Fibroblast of skin of right biceps (primary cell): ENCODE data around the gene GZMM.

Experiments
- DNase-seq: peaks from one replicate; pipeline ENCODE4 v3.0.0-alpha.2; 2013

Gene GZMM

DNA sequence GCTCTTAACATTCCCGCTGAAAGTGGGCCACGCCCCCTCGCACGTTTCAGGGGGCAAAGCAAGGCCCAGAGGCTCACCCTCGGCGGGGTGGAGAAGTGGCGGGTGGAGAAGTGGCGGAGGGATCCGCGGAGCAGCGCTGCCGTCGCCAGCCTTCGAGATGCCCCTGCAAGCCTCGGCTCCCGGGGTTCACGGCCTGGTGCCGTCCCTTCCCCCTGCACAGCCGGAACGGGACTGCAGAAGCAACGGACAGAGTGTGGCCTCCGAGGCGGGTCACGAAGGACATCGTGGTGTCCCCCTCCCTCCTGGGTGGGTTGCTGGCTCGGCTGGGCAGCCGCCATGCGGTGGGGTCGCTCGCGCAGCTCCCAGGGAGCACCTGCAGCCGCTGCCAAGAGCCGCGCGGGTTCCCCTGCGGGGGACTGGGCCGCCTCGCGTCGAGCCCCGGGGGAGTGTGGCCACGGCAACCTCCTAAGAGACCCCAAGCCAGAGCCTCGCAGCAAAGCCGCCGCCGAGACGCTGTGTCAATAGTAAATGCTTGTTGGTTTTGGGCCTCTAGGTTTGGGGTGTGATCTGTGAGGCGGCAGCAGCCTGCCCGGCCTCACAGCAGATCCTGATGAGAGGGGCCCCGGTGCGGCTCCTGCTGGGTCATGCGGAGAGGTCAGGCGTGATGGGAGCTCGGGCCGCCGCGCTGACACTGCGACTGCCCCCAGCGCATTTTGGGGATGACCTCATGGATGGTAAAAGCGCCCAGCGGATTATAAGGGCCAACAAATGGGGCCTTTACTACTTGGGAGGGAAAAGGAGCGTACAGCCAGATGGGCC is 31.1 kb upstream of the GZMM start:
- DNase-seq = no peak

- no peak for DNase-seq
Observed at GRCh38 chr19:513368-514165, 30.3 kb upstream of the GZMM start.

DNA sequence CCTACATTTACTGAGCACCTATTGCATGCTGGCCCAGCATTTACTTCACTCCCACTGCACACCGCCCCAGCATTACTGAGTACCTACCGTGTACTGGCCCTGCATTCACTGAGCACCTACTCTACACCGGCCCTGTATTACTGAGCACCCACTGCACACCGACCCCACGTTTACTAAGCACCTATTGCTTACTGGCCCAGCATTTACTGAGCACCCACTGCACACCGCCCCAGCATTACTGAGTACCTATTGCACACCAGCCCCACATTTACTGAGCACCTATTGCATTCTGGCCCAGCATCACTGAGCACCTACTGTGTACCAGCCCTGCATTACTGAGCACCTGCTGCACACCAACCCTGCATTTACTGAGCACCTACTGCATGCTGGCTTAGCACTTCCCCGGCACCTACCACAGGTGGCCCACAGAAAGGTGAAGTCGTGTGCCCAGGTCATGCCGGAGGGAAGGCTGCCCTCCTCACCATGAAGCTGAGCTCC is 29.6 kb upstream of the GZMM start:
- no peak for DNase-seq

DNA sequence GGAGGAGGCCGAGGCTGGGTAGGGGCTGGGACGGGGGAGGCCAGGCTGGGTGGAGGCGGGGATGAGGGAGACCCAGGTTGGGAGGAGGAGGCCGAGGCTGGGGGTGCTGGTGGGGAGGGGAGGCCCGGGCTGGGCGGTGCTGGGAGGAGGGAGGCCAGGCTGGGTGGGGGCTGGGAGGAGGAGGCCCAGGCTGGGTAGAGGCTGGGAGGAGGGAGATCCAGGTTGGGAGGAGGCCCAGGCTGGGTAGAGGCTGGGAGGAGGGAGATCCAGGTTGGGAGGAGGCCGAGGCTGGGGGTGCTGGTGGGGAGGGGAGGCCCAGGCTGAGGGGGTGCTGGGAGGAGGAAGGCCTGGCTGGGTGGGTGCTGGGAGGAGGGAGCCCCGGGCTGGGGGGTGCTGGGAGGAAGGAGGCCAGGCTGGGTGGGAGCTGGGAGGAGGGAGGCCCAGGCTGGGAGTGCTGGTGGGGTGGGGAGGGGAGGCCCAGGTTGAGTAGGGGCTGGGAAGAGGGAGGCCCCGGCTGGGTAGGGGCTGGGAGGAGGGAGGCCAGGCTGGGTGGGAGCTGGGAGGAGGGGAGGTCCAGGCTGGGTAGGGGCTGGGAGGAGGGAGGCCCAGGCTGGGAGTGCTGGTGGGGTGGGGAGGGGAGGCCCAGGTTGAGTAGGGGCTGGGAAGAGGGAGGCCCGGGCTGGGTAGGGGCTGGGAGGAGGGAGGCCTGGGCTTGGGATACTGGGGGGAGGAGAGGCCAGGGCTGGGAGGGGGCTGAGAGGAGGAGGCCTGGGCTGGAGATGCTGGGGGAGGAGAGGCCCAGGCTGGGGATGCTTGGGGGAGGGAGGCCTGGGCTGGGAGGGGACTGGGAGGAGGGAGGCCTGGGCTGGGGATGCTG is 25.9 kb upstream of the GZMM start:
- DNase-seq = peak; percentile 96

DNA sequence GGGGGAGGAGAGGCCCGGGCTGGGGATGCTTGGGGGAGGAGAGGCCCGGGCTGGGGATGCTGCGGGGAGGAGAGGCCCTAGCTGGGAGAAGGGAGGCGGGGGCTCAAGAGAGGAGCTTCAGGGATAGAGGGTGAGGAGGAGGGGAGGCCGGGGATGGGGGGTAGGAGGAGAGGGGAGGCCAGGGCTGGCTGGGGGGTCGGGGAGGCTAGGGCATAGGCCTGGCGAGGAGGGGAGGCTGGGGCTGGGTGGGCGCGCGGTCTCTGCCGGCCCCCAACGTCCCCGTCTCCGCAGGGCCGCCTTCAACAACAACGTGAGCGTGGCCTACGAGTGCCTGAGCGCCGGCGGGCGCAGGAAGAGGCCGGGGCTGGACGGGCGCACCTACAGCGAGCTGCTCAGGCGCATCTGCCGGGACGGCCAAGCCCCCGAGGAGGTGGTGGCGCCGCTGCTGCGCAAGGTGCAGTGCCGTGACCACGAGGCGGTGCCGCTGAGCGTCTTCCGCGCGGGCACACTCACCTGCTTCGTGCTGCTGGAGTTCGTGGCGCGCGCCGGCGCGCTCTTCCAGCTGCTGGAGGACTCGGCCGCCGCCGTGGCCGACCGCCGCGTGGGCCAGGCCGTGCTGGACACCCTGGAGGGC is 25.1 kb upstream of the GZMM start:
- peak; percentile 33 for DNase-seq

DNA sequence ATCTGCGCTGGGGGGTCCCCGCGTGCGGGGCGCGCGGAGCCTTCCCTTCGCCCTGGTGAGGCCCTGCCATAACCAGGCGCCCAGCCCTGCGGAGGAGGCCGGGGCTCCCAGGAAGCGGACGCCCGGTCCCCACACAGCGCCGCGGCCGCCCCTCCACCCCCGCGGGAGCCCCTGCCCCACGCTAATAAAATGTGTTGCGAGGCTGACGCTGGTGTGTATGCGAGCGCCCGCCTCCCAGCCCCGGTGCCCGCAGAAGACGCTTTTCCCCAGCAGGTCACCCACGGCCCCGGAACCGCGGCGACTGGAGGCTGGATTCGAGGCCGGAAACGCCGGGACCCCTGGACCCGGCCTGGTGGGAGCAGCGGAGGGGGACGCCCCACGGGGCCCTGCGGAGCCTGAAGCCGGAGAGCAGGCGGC is 24.4 kb upstream of the GZMM start:
- DNase-seq = no peak

DNA sequence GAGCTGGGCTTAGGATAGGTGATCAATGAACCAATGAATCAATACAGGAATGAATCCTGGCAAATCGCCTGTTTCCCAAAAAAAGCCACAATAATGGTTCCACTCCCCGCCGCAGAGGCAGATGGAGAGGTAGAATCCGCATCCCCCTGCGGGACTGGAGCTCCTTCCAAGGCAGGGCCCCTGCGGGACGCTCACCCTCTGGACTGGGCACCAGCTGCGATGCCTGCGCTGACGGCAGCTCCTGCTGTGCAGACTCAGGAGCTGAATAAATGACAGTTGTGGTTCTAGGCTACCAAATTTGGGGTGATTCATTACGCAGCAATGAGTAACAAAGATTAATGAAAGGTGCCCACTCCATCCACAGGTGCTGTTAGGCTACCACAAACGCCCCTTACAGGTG is 21.1 kb upstream of the GZMM start:
- no peak for DNase-seq

DNA sequence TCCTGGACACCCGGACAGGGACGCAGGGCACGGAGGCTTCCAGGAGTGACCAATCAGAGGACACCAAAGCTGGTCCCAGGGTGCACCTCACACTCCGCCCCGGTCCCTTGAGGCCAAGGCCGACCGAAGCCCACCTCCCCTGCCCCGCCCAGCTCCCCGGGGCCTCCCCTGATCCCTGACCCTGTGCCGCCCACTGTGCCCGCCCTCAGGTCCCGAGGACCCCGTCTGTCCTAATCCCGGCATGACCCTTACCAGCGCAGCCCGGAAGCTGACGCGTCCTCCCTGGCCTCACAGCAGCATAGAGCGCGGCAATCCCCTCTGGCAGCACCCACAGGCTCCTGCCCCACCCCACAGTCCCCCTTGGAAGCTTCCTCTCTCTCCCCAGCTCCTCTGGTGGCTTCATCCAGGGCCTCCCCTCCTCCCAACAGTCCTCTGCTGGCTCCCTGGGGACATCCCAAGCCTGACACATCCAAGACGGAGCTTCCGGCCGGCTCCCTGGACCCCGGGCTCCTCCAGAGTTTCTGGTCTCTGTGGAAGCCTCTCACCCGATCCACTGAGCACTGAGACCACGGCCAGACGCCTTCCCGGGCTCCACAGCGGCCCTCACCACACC is 19.7 kb upstream of the GZMM start:
- peak; percentile 56 for DNase-seq

DNA sequence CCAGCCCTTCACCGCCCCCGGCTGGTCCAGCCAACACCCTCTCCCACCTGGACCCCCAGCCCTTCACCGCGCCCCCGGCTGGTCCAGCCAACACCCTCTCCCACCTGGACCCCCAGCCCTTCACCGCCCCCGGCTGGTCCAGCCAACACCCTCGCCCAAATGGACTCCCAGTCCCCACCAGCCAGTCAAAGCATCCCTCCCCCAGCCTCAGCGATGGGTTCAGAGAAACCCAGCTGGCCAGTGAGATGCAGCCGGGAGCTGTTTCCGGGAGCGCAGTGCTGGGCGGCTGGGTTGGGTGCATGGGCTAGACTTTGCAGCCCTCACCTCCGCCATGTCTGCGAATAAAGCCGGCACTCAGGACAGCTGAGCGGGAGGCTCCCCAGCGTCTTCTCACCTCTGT is 18.8 kb upstream of the GZMM start:
- no peak for DNase-seq

DNA sequence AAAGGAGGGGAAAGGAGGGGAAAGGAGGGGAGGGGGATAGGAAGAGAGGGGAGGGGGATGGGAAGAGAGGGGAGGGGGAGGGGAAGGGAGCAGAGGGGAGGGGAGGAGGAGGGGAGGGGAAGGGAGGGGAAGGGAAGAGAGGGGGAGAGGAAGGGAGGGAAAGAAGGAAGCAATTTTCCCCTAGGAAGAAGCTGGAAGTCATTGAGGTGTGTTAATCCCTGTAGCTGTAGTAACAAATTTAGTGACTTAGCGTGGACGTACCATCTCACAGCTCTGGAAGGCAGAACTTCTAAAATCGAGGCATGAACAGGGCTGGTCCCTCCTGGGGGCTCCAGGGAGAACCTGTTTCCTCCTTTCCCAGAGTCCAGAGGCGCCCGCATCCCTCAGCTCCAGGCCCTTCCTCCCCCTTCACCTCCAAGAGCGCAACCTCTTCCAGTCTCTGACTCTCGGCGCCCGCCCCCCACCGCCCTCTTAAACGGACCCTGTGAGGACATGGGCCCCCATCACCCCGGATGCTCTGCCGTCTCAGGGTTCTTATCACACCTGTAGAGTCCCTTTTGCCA is 17.9 kb upstream of the GZMM start:
- no peak for DNase-seq

- DNase-seq = no peak
Observed at GRCh38 chr19:530134-531008, 13.5 kb upstream of the GZMM start.

DNA sequence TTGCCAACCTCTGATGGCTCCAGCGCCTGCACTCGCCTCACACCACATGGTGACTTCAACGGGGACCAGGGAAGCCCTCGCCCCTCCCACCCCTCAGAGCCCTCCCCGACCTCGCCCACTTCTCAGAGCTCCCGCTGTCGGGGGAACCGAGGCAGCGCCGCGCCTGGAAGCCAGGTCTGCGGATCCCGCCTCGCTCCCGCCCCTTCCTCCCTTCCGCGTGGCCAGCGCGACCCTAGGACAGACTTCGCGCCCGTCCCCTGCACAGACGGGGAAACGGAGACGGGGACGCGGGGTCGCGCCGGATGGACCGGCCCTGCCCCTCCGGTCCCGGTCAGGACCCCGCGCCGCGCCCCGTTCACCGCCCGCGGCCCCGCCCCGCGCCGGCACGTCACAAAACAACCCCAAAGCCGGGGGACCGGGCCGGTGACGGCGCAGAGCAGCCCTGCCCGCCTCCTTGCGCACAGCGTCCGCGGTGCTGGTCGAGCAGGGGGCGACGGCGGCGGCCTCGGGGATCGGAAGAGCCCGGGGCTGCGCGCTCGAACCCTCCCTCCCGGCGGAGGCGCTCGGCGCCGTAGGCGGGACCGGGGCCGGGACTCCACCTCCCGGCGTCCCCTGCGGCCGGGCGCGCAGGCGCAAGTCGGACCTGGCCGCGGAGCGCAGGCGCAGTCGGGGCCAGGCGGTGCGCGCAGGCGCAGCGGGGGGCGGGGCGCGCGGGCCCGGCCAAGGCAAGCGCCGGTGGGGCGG is 12.7 kb upstream of the GZMM start:
- peak; percentile 85 for DNase-seq

GRCh38 chr19:531753-532560 is 11.9 kb upstream of the GZMM start, which contains the start of gene CDC34:
Gene CDC34 (plus strand): TSS chr19:531760. CDS start chr19:531932, 172 bp downstream.
- no peak for DNase-seq

DNA sequence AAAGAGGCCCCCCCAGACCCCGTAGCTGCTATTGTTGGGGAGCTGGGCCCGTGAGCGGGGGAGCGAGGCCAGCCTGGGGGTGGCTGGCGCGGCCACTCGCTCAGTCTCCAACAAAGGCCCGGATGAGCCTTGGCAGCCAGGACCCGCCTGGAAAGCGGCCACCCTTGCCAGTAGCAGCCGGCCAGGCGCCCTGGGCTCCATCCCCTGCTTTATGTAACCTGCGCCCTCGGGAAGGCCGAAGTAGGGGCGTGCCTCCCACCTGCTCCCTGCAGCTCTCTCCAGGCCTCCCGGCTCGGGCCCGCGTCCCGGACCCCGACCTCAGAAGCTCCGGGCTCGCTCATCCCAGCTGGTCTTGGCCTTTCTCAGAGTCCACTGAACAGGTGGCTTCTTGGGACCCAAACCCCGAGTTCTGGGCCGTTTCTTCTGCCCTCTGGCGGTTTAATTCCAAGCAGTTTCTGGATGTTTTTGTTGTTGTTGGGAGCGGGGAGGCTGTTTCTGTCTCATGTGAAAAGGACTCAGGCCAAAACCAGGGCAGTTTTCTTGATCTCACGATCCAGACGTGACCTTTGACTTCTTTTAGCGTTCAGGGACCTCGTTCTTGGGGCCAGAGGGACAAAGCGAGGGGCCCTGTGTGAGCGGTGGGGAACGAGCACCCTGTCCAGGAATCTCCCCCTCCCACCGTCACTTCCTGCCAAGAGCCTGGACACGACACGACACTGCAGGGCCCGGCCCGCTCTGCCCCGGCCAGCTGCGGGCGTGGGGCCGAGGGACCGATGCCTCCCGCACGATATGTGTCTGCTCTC is 11.1 kb upstream of the GZMM start:
- peak; percentile 64 for DNase-seq

- DNase-seq = no peak
Observed at GRCh38 chr19:533364-534058, 10.3 kb upstream of the GZMM start.

DNA sequence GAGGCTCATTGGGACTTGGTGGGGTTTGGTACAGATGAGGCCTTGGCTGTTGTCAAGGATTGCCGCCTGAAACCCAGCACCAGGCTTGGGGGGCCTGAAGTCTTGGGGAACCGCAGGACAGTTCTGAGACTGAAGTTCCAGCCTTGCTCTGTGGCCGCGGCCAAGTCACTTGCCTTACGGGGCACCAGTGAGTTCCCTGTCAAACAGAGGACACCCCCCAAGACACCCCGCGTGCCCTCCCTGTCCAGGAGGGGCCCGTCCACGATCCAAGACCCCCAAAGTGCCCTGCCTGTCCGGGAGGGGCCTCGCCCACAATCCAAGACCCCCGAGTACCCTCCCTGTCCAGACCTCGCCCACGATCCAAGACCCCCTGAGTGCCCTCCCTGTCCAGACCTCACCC is 9.8 kb upstream of the GZMM start:
- no peak for DNase-seq
